Peyer's patch (tissue), 4 donors: ENCODE data around the gene SAMD9. TPM values are rescaled to one million over a fixed set of nuclear protein-coding genes. Genes with fewer than 3 reads are reported as not detected.
"Not testable (repeated sequence)": the region's sequence is repeated elsewhere in the genome, so short reads cannot be mapped to it uniquely, and the experiment has no call there.

Experiments
- DNase-seq, 3 donors: peaks; one replicate each; pipeline ENCODE4 v3.0.0-alpha.2; 2017 to 2019
- H3K27ac ChIP-seq, 4 donors: fragments of 200-600 bp; sonication (generic); one replicate each; pipeline ENCODE4 v1.5.1; 2016 to 2019
- H3K27me3 ChIP-seq, 2 donors: fragments of 200-600 bp; sonication (generic); one replicate each; pipeline ENCODE4 v1.5.1; 2019
- H3K36me3 ChIP-seq, 3 donors: fragments of 200-600 bp; sonication (generic); one replicate each; pipeline ENCODE4 v1.5.1; 2016 to 2019
- H3K4me1 ChIP-seq, 4 donors: fragments of 200-600 bp; sonication (generic); one replicate each; pipeline ENCODE4 v1.5.1; 2016 to 2019
- H3K4me3 ChIP-seq, 4 donors: fragments of 200-600 bp; sonication (generic); 1 replicate in 3 of 4; 2 replicates in 1 of 4; pipeline ENCODE4 v1.5.1; 2016 to 2019; ENCODE audit warnings: mild to moderate bottlenecking in 1 of 4
- H3K9me3 ChIP-seq, 4 donors: fragments of 200-600 bp; sonication (generic); one replicate each; pipeline ENCODE4 v1.5.1; 2016 to 2019; ENCODE audit warnings: mild to moderate bottlenecking in 1 of 4
- POLR2A ChIP-seq, 2 donors: fragments of 450-650 bp; IDR thresholded peaks; one replicate each; pipeline ENCODE4 v1.5.1; 2017; ENCODE audit warnings: antibody characterized with exemption in 2 of 2, mild to moderate bottlenecking in 2 of 2, moderate library complexity in 2 of 2
- total RNA-seq, 4 donors: library from RNA; depleted of rRNA; stranded (reverse); fragments of >200 nt; gene quantifications; one replicate each; pipeline ENCODE4 v1.1.0, GENCODE V29; 2016
- TF ChIP-seq, protein P1 (sequence below), 6 experiments: fragments of 450-650 bp in 4 of 6; fragments of 200-600 bp in 2 of 6; sonication (generic) in 1 of 6; IDR thresholded peaks; one replicate each; pipeline ENCODE4 v1.5.1; 2017 to 2019; ENCODE audit warnings: antibody characterized with exemption in 6 of 6, mild to moderate bottlenecking in 3 of 6, moderate library complexity in 1 of 6

SAMD9 gene
- total RNA-seq, 4 donors from 2014 or later, result 6.5 to 20.6 (median 17.4) TPM

DNA sequence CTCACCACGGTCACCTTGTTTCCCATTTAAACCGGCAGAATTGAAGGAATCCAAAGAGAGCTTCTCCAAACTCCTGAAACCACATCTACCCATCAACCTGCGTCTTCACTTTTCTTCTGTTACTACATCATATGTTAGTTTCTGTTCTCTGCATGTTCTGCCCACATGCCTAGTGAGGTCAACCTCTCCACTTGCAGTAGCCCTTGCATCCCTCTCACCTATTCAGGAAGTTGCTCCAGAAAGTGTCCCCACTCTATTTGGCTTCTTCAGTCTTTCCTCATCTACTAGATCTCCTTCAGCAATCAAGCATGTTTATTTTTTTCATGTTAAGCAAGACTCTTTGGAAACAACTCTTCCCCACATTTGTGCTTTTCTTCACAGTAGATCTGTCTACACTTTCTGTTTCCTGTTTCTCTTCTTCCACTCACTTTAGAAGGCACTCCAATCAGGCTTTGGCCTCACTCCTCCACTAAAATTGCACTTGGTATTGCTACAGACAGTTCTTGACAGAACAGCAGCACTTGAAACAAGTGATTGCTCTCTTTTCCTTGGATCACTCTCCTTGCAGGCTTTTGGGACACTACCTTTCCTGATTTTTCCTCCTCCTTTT, 22.9 kb upstream of the SAMD9 start:
- Histone ChIP-seq H3K27me3 (no peaks in the 10 kb centered on the region), H3K4me3 (no peak overlapping the region), H3K36me3 (peaks cover 0 to 65% (median 0%) of the 10 kb centered on the region in 3 donors), H3K4me1 (peaks cover 0 to 2% (median 0%) of the 10 kb centered on the region in 4 donors), H3K27ac (no peak overlapping the region), H3K9me3 (no peaks in the 10 kb centered on the region)
- TF ChIP-seq, protein P1, sequence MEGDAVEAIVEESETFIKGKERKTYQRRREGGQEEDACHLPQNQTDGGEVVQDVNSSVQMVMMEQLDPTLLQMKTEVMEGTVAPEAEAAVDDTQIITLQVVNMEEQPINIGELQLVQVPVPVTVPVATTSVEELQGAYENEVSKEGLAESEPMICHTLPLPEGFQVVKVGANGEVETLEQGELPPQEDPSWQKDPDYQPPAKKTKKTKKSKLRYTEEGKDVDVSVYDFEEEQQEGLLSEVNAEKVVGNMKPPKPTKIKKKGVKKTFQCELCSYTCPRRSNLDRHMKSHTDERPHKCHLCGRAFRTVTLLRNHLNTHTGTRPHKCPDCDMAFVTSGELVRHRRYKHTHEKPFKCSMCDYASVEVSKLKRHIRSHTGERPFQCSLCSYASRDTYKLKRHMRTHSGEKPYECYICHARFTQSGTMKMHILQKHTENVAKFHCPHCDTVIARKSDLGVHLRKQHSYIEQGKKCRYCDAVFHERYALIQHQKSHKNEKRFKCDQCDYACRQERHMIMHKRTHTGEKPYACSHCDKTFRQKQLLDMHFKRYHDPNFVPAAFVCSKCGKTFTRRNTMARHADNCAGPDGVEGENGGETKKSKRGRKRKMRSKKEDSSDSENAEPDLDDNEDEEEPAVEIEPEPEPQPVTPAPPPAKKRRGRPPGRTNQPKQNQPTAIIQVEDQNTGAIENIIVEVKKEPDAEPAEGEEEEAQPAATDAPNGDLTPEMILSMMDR (IDR thresholded peaks at IDR 0.05), result no peak
- no peak for TF ChIP-seq POLR2A (IDR thresholded peaks at IDR 0.05)
- no peak for DNase-seq

DNA sequence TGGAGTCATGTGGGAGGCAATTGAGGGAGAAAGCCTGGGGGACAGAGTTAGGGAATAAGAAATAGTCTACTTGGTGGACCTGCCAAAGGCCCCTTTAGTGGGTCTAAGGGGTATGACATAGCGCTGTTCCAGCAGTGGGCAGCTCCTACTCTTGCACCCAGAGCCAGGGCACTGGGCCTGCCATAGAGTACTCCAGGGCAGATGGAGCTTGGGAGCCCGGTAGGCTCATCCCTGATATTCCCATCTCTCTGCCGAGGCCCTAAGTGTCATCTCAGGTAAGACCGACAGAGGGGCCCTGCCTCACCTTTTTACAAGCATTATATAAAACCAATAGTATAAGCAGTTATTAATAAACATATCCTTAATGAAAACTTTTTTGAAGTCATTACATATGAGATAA, 20.8 kb upstream of the SAMD9 start:
- no peak for DNase-seq
- H3K9me3 ChIP-seq, result peaks cover 0 to 7% (median 2%) of the 10 kb centered on the region in 4 donors
- no peaks in the 10 kb centered on the region for H3K4me1 ChIP-seq
- H3K4me3 ChIP-seq, result no peak overlapping the region
- no peak overlapping the region for H3K27ac ChIP-seq
- H3K36me3 ChIP-seq, result peaks cover 0 to 63% (median 0%) of the 10 kb centered on the region in 3 donors
- H3K27me3 ChIP-seq, result no peaks in the 10 kb centered on the region
- TF ChIP-seq, protein P1 (IDR thresholded peaks at IDR 0.05), result no peak

DNA sequence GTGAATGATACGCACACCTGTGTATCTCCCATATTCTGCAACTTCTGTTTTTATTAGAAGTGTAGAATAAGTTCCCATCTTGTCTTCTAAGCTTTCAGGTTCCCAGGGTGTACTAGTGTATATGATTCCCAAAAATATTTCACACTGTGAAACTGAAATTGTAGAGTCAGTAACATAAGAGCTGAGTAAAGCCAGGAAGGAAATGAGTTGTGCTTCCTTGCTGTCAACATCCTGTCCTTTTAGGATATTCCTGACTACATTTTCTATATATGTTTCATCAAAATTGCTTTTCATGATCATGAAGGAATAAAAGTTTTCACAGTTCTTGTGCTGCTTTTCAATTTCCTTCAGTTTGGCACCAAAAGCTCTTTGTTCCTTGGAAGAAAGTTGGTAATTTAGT, 15.2 kb upstream of the SAMD9 start:
- no peak overlapping the region for H3K27ac ChIP-seq
- H3K4me3 ChIP-seq, result no peak overlapping the region
- peaks cover 0 to 25% (median 7%) of the 10 kb centered on the region in 4 donors for H3K9me3 ChIP-seq
- H3K27me3 ChIP-seq, result no peaks in the 10 kb centered on the region
- no peak for DNase-seq
- H3K4me1 ChIP-seq, result no peaks in the 10 kb centered on the region
- peaks cover 0 to 26% (median 0%) of the 10 kb centered on the region in 3 donors for H3K36me3 ChIP-seq
- TF ChIP-seq, protein P1 (IDR thresholded peaks at IDR 0.05), result no peak
- TF ChIP-seq POLR2A (IDR thresholded peaks at IDR 0.05), result no peak

DNA sequence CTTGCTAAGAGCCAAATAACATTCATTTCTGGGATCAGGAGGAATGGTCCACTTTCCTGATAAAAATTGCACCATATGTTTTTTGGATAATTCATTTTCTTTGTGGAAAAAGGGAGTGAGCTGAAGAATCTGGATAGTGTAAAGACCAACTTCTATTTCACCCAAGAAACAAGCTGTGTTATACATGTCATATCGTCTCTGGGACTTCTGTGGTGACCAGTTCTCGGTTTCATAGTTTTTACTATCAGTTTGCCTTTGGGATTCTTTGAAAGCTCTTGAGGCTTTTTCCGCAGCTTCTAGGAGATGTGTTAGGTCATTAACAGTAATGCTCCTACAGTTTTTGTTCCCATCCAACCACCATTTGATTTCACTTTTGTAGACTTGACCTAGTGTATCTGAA, 14.4 kb upstream of the SAMD9 start:
- no peaks in the 10 kb centered on the region for H3K27me3 ChIP-seq
- H3K27ac ChIP-seq, result no peak overlapping the region
- no peak for TF ChIP-seq POLR2A (IDR thresholded peaks at IDR 0.05)
- TF ChIP-seq, protein P1 (IDR thresholded peaks at IDR 0.05), result no peak
- DNase-seq, result no peak
- peaks cover 0 to 25% (median 8%) of the 10 kb centered on the region in 4 donors for H3K9me3 ChIP-seq
- H3K4me3 ChIP-seq, result no peak overlapping the region
- H3K4me1 ChIP-seq, result no peaks in the 10 kb centered on the region
- peaks cover 0 to 23% (median 0%) of the 10 kb centered on the region in 3 donors for H3K36me3 ChIP-seq

DNA sequence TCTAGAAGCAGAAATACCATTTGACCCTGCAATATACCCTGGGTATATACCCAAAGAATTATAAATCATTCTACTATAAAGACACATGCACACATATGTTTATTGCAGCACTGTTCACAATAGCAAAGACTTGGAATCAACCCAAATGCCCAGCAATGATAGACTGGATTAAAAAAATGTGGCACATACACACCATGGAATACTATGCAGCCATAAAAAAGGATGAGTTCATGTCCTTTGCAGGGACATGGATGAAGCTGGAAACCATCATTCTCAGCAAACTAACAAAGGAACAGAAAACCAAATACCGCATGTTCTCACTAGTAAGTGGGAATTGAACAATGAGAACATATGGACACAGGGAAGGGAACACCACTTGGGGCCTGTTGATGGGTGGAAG, 9.2 kb upstream of the SAMD9 start:
- H3K4me1 ChIP-seq, H3K36me3 ChIP-seq, DNase-seq, H3K27me3 ChIP-seq, H3K4me3 ChIP-seq, H3K9me3 ChIP-seq, H3K27ac ChIP-seq: not testable (repeated sequence)

DNA sequence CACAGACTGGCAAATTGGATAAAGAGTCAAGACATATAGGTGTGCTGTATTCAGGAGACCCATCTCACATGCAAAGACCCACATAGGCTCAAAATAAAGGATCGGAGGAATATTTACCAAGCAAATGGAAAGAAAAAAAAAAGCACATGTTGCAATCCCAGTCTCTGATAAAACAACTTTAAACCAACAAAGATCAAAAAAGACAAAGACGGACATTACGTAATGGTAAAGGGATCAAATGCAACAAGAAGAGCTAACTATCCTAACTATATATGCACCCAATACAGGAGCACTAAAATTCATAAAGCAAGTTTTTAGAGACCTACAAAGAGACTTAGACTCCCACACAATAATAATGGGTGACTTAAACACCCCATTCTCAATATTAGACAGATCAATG, 5.8 kb upstream of the SAMD9 start:
- H3K4me1 ChIP-seq, H3K36me3 ChIP-seq, H3K27ac ChIP-seq, H3K4me3 ChIP-seq, H3K27me3 ChIP-seq, H3K9me3 ChIP-seq, DNase-seq: not testable (repeated sequence)
